Lower leg skin (tissue), 4 donors: Measurements from ENCODE around the gene FZD4. TPM values are rescaled to one million over a fixed set of nuclear protein-coding genes. Genes with fewer than 3 reads are reported as not detected.
"Not testable (repeated sequence)": the region's sequence is repeated elsewhere in the genome, so short reads cannot be mapped to it uniquely, and the experiment has no call there.

Source experiments
- DNase-seq, 2 donors: peaks; one replicate each; pipeline ENCODE4 v3.0.0-alpha.2; 2019; ENCODE audit warnings: low spot score in 2 of 2
- H3K4me3 ChIP-seq: fragments of 200-600 bp; sonication (generic); 2 replicates; pipeline ENCODE4 v1.5.1; 2017; ENCODE audit warnings: mild to moderate bottlenecking, low read depth; ENCODE audit not compliant: poor library complexity, severe bottlenecking
- POLR2A ChIP-seq, 2 donors: fragments of 450-650 bp; IDR thresholded peaks; one replicate each; pipeline ENCODE4 v1.6.1; 2016 to 2017; ENCODE audit warnings: antibody characterized with exemption in 2 of 2, mild to moderate bottlenecking in 1 of 2, moderate library complexity in 1 of 2
- WGBS, 2 donors: methylation state at CpG; one replicate each; pipeline ENCODE4 v1.1.5; 2018; 5-methylcytosine and 5-hydroxymethylcytosine counted together
- intact Hi-C: fragments of 100-400 bp; cut with DNase I; formaldehyde crosslinking; loops from one replicate; pipeline ENCODE4 v1.15.0; 2023; ENCODE audit warnings: low total_unique reads
- total RNA-seq, 4 donors: library from RNA; depleted of rRNA; stranded (reverse); fragments of >200 nt; gene quantifications; one replicate each; pipeline ENCODE4 v1.1.0, GENCODE V29; 2016
- TF ChIP-seq, protein P1 (sequence below), 3 donors: fragments of 450-650 bp; IDR thresholded peaks; one replicate each; pipeline ENCODE4 v1.5.1; 2016; ENCODE audit warnings: antibody characterized with exemption in 3 of 3, mild to moderate bottlenecking in 3 of 3, moderate library complexity in 2 of 3

The FZD4 gene
- total RNA-seq, 4 donors from 2014 or later: 10.6 to 15.8 (median 12.9) TPM

DNA sequence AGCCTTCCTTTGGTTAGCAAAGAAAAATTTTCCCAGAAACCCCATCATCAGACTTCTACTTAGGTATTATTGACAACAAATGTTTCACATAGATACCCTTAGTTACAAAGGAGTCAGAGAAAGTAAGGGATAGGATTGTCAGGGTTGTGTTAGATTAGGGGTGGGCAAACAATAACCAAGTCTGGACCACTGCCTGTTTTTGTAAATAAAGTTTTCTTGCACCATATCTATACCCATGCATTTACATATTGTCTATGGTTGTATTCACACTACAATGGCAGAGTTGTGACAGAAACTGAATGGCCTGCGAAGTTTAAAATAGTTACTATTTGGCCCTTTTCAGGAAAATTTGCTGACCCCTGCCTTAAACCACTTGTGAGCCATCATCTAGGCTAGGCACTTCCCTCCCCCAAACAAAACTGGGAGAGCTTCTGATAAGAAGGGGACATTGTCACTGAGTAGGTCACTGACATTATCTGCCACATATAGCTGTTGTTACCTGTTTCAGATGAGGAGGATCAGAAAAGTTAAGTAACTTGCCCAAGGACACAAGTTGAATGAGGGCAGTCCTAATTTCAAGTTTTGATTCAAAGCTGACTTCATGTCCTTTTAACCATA, 41.9 kb upstream of the FZD4 start:
- 94 to 100% methylated on average over 1 of the region's 1 CpG for WGBS, 2 donors
- intact Hi-C loops: loop anchor here (5.0 kb wide), 1 partner anchor 1690 kb away; no protein-coding TSS in a partner anchor
- H3K4me3 ChIP-seq: no peak overlapping the region
- TF ChIP-seq, protein P1, sequence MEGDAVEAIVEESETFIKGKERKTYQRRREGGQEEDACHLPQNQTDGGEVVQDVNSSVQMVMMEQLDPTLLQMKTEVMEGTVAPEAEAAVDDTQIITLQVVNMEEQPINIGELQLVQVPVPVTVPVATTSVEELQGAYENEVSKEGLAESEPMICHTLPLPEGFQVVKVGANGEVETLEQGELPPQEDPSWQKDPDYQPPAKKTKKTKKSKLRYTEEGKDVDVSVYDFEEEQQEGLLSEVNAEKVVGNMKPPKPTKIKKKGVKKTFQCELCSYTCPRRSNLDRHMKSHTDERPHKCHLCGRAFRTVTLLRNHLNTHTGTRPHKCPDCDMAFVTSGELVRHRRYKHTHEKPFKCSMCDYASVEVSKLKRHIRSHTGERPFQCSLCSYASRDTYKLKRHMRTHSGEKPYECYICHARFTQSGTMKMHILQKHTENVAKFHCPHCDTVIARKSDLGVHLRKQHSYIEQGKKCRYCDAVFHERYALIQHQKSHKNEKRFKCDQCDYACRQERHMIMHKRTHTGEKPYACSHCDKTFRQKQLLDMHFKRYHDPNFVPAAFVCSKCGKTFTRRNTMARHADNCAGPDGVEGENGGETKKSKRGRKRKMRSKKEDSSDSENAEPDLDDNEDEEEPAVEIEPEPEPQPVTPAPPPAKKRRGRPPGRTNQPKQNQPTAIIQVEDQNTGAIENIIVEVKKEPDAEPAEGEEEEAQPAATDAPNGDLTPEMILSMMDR (IDR thresholded peaks at IDR 0.05): no peak
- DNase-seq: no peak

DNA sequence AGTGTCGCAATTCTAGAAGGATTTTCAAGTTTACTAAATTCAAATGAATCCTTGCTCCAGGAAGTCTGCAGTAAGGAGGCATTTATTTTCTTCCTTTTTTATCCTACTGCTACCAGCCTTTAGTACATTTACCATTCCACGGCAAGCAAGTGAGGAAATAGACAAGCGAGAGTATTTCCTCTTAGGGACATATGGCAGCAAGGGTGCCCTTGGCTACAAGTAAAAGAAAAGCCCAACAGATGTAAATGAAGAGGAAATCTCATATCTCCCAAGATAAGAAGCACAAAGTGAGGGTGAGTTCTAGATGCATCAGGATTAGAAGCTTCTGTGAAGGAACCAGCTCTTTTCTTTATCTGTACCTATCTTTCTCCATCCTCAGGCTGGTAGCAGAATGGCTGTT, 37.8 kb upstream of the FZD4 start:
- TF ChIP-seq, protein P1 (IDR thresholded peaks at IDR 0.05): no peak
- TF ChIP-seq POLR2A (IDR thresholded peaks at IDR 0.05): no peak
- intact Hi-C loops: no loop called here
- 74 to 76% methylated on average over 3 of the region's 3 CpGs for WGBS, 2 donors
- DNase-seq: no peak
- no peak overlapping the region for H3K4me3 ChIP-seq

DNA sequence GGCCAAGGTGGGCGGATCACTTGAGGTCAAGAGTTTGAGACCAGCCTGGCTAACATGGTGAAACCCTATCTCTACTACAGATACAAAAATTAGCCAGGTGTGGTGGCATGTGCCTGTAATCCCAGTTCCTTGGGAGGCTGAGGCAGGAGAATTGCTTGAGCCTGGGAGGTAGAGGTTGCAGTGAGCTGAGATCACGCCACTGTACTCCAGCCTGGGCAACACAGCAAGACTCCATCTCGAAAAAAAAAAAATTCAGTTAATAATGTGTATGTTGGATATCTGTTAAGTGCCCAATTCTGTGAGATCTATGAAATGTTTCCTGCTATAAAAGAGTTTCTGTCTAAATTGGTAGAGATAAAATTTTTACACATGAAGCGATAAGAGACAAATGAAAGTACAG, 37.1 kb upstream of the FZD4 start:
- intact Hi-C loops, H3K4me3 ChIP-seq, DNase-seq: not testable (repeated sequence)
- 96 to 97% methylated on average over 4 of the region's 4 CpGs for WGBS, 2 donors

DNA sequence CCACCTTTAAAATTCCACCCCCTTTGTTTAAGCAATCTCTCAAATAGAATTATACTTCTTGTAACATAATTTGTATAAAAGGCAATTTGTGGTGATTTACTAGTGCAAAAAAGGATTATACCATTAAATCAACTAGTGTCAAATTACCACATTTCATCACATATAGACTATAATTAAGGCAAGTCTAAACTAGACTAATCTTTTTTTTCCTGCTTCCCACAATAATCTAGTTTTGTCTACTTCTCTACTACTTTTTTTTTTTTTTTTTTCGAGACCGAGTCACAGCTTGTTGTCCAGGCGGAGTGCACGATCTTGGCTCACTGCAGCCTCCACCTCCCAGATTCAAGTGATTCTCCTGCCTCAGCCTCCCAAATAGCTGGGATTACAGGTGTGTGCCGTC, 36.1 kb upstream of the FZD4 start:
- DNase-seq: no peak
- TF ChIP-seq, protein P1 (IDR thresholded peaks at IDR 0.05): no peak
- no peak for TF ChIP-seq POLR2A (IDR thresholded peaks at IDR 0.05)
- H3K4me3 ChIP-seq: no peak overlapping the region
- 56 to 72% methylated on average over 5 of the region's 5 CpGs for WGBS, 2 donors
- intact Hi-C loops: no loop called here

DNA sequence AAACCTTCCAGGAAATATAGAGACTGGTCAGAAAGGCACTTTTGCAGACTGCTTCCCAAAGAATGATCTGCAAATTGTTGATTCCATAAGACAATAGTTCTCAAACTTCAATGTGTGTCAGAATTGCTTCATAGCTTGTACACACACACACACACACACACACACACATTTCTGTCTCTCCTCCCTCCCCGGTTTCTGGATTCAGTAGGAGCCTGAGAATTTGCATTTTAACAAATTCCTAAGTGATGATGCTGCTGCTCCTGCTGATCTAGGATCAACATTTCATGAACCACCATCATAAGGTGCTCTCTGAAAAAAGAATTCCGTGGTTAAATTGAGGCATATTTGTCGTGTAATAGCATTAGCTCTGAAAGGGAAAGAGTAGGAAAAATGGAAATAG, 35.3 kb upstream of the FZD4 start:
- no peak overlapping the region for H3K4me3 ChIP-seq
- intact Hi-C loops: no loop called here
- DNase-seq: no peak
- TF ChIP-seq, protein P1 (IDR thresholded peaks at IDR 0.05): no peak
- TF ChIP-seq POLR2A (IDR thresholded peaks at IDR 0.05): no peak
- 54 to 60% methylated on average over 3 of the region's 3 CpGs for WGBS, 2 donors

DNA sequence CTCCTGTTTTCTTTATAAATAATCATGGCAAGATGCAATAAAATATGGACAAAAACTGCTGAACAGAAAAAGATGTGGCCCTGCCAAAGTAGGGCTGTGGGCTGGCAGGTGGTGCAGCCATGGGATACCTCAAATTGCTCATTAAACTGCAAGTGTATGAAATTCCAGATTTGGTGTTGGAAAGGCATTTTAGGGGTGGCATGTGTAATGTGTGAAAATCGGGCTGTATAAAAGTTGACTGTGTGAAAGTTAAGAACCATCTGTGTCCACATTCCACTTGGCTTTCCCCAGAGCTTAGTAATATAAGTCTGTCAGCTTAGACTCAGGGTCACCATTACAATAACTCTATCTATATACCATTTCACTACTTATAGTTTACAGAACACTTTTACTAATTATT, 34.8 kb upstream of the FZD4 start:
- TF ChIP-seq POLR2A (IDR thresholded peaks at IDR 0.05): no peak
- TF ChIP-seq, protein P1 (IDR thresholded peaks at IDR 0.05): no peak
- DNase-seq: no peak
- WGBS, 2 donors: 34 to 35% methylated on average over 1 of the region's 1 CpG
- H3K4me3 ChIP-seq: no peak overlapping the region
- intact Hi-C loops: no loop called here
